Mucosa of stomach (tissue), 1 donor: ENCODE results near the gene GK2.

Experiments
- H3K27me3 ChIP-seq: one replicate; pipeline ENCODE4 v1.7.0; 2013; ENCODE audit warnings: mild to moderate bottlenecking, low read length; ENCODE audit not compliant: control insufficient read depth, insufficient read depth
- H3K36me3 ChIP-seq: one replicate; pipeline ENCODE4 v1.7.0; 2013; ENCODE audit warnings: low read length; ENCODE audit not compliant: control insufficient read depth, insufficient read depth
- H3K4me1 ChIP-seq: one replicate; pipeline ENCODE4 v1.7.0; 2013; ENCODE audit warnings: mild to moderate bottlenecking, low read length; ENCODE audit not compliant: control insufficient read depth, insufficient read depth
- H3K4me3 ChIP-seq: one replicate; pipeline ENCODE4 v1.7.0; 2013; ENCODE audit warnings: low read length
- H3K9ac ChIP-seq: one replicate; pipeline ENCODE4 v1.7.0; 2013; ENCODE audit warnings: mild to moderate bottlenecking, low read length, moderate library complexity
- H3K9me3 ChIP-seq: one replicate; pipeline ENCODE4 v1.7.0; 2013; ENCODE audit warnings: mild to moderate bottlenecking, low read length, moderate library complexity; ENCODE audit not compliant: control insufficient read depth
- donor health status: Pancreatic carcinoma.

GK2 gene

DNA sequence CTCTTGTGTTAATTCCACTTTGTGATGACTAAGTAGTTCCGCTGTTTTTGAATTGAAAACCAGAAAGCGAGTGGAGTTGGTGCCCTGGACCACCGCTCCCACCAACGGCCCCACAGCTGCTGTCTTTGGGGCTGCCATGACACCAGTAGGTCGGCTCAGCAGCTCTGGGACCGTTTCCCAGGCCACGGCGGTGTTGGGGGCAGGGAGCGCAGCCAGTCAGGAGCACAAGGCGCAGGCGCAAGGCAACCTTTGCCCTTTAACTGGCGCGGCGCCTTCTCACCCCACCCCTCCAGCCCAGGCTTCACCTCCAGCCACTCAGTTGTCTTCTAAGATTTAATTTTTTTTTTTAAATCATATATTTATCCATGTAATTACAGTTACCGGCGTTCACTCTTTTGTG lies at the start of gene GK2:
Gene GK2, minus strand, starts transcription at position 166 of the 400 bp plus-strand sequence. Its CDS starts 28 bp downstream, at position 138.
- Histone ChIP-seq H3K9me3 (no peaks in the 10 kb centered on the region), H3K4me3 (no peak within 1 kb of the TSS), H3K4me1 (no peaks in the 10 kb centered on the region), H3K27me3 (no peaks in the 10 kb centered on the region), H3K36me3 (no peaks in the 10 kb centered on the region), H3K9ac (no peak within 1 kb of the TSS)

DNA sequence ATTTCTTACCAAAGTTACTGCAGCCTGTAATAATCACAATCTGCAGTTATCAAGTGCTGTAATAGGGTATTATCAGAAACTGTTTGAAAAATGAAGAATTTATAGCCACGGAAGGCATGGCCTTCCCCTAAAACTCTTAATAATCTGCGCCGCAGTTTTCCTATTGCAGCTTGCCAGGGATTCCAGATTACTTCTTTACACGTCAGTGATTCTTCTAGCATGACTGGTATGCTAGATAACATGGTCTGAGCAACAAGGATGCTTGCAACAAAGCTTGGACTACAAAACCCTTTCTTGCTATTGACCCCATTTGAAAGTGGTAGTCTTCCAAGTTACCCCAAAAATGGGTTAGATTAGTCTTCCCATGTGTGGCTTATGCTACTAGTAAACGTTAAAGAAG lies 47.2 kb upstream of the GK2 start:
- H3K4me1 ChIP-seq, result no peaks in the 10 kb centered on the region
- H3K9ac ChIP-seq, result no peak overlapping the region
- H3K36me3 ChIP-seq, result no peaks in the 10 kb centered on the region
- H3K4me3 ChIP-seq, result no peak overlapping the region
- no peaks in the 10 kb centered on the region for H3K9me3 ChIP-seq
- H3K27me3 ChIP-seq, result no peaks in the 10 kb centered on the region

DNA sequence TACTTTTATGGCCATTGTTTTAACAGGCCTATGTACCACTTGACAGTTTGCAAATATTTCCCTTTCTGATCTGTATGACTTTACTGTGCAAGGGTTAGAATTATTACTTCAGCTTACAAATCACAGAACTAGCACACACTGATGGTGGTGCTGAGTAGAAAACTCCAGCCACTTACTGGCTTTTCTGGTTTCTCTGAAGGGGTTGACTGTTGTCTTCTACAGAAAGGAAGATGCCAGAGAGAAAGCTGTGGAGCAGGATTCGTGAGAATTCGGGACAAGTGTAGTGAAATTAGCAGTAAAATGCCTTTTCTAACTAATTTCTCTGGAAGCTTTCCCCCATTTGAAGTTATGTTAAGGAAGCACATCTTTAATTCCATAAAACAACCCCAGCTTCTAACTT lies 46.6 kb upstream of the GK2 start:
- no peaks in the 10 kb centered on the region for H3K9me3 ChIP-seq
- H3K27me3 ChIP-seq, result no peaks in the 10 kb centered on the region
- no peaks in the 10 kb centered on the region for H3K4me1 ChIP-seq
- H3K9ac ChIP-seq, result no peak overlapping the region
- no peaks in the 10 kb centered on the region for H3K36me3 ChIP-seq
- no peak overlapping the region for H3K4me3 ChIP-seq

DNA sequence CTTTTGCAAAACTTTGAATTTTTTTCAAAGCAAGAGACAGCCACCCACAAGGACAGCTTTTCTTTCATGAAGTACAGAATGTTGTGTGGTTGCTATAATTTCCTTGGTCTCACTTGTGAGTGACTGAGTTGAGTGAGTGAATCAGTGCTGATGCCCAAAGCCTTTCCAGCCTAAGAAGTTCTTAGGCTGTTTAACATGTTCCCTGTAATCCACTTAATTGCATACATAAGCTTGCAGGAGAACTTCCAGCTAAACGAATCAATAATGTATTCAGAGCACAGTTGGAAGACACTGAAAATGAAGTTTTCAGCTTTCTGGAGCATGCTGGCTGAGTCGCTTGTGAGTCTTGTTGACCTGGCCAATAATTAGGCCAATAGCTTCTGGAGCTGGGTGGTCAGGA lies 42.0 kb upstream of the GK2 start:
- Histone ChIP-seq H3K36me3 (no peaks in the 10 kb centered on the region), H3K4me3 (no peak overlapping the region), H3K4me1 (no peaks in the 10 kb centered on the region), H3K9ac (no peak overlapping the region), H3K9me3 (no peaks in the 10 kb centered on the region), H3K27me3 (no peaks in the 10 kb centered on the region)

- H3K9me3 ChIP-seq, result no peaks in the 10 kb centered on the region
Measured at GRCh38 chr4:79446145-79446544, 38.1 kb upstream of the GK2 start.

DNA sequence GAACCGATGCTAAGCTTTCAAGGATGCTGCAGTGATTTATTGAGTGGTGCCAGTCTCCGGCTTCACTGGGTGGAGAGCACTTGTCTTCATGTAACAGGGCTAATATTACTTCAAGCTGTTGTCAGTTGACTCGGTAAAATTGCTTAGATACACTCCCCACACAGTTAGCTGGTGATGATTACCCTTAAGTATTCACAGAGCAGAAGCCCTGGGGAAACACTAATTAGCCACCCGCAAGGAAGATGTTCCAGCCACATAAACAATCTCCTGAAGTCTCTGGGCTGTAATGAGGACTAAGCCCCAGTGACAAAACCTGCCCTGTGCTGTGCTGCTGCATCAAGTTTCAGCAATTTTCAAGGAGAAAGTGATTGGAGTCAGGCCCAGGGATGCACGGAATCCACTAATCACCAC lies 37.3 kb upstream of the GK2 start:
- Histone ChIP-seq H3K4me3 (no peak overlapping the region), H3K9ac (no peak overlapping the region), H3K4me1 (no peaks in the 10 kb centered on the region), H3K9me3 (no peaks in the 10 kb centered on the region), H3K27me3 (no peaks in the 10 kb centered on the region), H3K36me3 (no peaks in the 10 kb centered on the region)

More at GRCh38 chr4:79446145-79446544, 38.1 kb upstream of the GK2 start:
- no peaks in the 10 kb centered on the region for H3K4me1 ChIP-seq
- no peaks in the 10 kb centered on the region for H3K36me3 ChIP-seq
- no peaks in the 10 kb centered on the region for H3K27me3 ChIP-seq
- no peak overlapping the region for H3K4me3 ChIP-seq
- no peak overlapping the region for H3K9ac ChIP-seq

DNA sequence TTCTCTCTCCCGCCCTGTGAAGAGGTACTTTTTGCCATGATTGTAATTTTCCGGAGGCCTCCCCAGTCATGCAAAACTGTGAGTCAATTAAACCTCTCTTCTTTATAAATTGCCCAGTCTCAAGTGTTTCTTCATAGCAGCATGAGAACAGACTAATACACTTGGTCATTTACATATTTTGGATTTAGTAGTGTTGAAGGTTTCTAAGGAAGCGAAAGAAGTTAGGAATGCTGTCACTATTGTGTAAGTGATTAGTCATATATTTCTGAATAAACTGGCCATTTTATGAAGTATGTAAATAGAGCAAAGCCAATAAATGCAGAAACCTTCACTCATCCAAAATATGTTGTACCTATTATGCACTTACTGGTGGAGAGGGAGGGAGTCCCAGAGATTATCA lies 34.4 kb upstream of the GK2 start:
- no peaks in the 10 kb centered on the region for H3K27me3 ChIP-seq
- H3K36me3 ChIP-seq, result no peaks in the 10 kb centered on the region
- H3K9me3 ChIP-seq, result no peaks in the 10 kb centered on the region
- H3K4me1 ChIP-seq, result no peaks in the 10 kb centered on the region
- no peak overlapping the region for H3K9ac ChIP-seq
- no peak overlapping the region for H3K4me3 ChIP-seq

- no peaks in the 10 kb centered on the region for H3K27me3 ChIP-seq
- H3K9me3 ChIP-seq, result no peaks in the 10 kb centered on the region
- no peaks in the 10 kb centered on the region for H3K4me1 ChIP-seq
- no peak overlapping the region for H3K9ac ChIP-seq
- no peak overlapping the region for H3K4me3 ChIP-seq
- no peaks in the 10 kb centered on the region for H3K36me3 ChIP-seq
Measured at GRCh38 chr4:79439489-79439888, 31.5 kb upstream of the GK2 start.

- no peak overlapping the region for H3K4me3 ChIP-seq
- no peaks in the 10 kb centered on the region for H3K27me3 ChIP-seq
- no peaks in the 10 kb centered on the region for H3K4me1 ChIP-seq
- H3K9ac ChIP-seq, result no peak overlapping the region
- H3K36me3 ChIP-seq, result no peaks in the 10 kb centered on the region
- H3K9me3 ChIP-seq, result no peaks in the 10 kb centered on the region
Measured at GRCh38 chr4:79431839-79432238, 23.8 kb upstream of the GK2 start.

DNA sequence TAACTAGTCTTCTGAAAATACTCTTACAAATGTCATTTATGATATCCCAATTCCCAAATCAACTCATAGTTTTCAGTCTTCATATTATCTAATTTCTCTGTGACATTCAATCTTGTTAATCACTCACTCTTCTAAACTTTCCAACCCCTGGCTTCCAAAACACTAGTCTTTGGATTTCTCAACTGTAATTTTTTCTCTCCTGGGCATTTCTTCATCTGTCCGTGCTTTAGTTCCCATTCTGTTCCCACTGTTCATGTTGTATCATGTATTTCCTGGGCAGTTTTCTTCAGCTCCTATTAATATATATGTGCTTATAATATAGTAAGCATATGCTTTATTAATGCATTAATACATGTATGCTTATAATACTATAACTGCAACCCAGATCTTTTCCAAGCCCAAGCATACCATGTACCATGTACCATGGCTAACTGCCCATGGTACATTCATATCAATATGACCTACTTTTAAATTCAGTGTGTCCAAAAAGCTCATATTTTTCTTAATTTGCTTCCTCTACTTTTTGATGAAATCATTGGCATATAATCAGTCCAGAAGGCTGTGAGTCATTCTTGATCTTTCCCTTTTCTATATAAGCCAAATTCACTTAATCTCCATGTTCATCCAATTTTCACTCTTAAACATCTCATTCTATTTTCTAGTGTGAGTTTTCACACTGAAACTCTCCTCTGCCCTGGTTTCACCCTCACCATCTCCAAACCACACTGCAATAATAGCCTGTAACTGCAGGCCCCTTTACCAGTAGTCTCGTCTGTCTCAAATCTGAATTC lies 21.3 kb upstream of the GK2 start:
- Histone ChIP-seq H3K27me3 (no peaks in the 10 kb centered on the region), H3K36me3 (no peaks in the 10 kb centered on the region), H3K4me1 (no peaks in the 10 kb centered on the region), H3K9me3 (no peaks in the 10 kb centered on the region), H3K4me3 (no peak overlapping the region), H3K9ac (no peak overlapping the region)

DNA sequence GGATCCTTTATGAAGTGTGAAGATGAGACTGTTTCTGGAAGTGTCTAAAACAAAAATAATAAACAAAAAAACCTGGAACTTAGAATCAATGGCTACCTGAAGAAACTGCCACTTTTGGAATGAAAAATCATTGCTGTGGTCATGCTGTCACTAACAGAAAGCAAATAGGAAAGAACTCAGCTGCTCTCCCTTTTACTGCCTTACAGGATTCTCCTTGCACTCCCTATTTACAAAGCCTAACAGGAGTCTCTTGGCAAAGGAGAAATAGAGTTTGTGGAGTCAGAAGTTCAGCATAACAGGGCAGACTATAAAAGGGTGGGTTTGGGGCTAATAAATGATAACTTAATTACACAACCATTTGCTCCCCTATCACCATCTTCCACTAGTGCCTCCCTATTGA lies 19.0 kb upstream of the GK2 start:
- Histone ChIP-seq H3K9me3 (no peaks in the 10 kb centered on the region), H3K4me1 (no peaks in the 10 kb centered on the region), H3K27me3 (no peaks in the 10 kb centered on the region), H3K36me3 (no peaks in the 10 kb centered on the region), H3K4me3 (no peak overlapping the region), H3K9ac (no peak overlapping the region)

DNA sequence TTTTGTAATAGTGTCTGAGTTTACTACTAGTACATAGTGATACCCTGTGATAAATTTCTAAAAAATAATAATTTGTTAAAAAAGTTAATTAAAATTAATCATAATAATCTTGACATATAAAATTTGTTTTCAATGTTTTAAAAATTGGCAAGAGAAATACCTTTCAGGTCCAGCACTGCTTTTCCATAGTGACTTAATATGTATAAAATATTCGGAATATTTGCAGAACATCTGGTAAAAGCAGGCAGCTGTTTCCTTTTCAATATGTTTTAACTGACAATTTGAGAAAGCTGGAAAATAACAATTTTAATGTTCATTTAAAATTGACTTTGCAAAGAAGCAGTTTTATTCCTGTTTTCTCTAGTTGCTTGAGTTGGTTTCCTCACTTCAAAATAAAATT lies 17.6 kb upstream of the GK2 start:
- H3K9me3 ChIP-seq, result no peaks in the 10 kb centered on the region
- H3K4me3 ChIP-seq, result no peak overlapping the region
- no peaks in the 10 kb centered on the region for H3K27me3 ChIP-seq
- H3K9ac ChIP-seq, result no peak overlapping the region
- no peaks in the 10 kb centered on the region for H3K36me3 ChIP-seq
- H3K4me1 ChIP-seq, result no peaks in the 10 kb centered on the region

GRCh38 chr4:79421483-79421882 lies 13.5 kb upstream of the GK2 start:
- Histone ChIP-seq H3K36me3 (no peaks in the 10 kb centered on the region), H3K4me1 (no peaks in the 10 kb centered on the region), H3K4me3 (no peak overlapping the region), H3K27me3 (no peaks in the 10 kb centered on the region), H3K9ac (no peak overlapping the region), H3K9me3 (no peaks in the 10 kb centered on the region)
